Neural cell (in vitro differentiated cells): ENCODE results near the gene RNF8. TPM values are rescaled to one million over a fixed set of nuclear protein-coding genes. Genes with fewer than 3 reads are reported as not detected.

Source experiments
- H2AFZ ChIP-seq: fragments of 200-600, 300-800 bp; sonication (generic), shearing (Covaris generic); 2 replicates; pipeline ENCODE4 v1.6.0; 2014; ENCODE audit warnings: low read depth, mild to moderate bottlenecking, antibody characterized with exemption, low read length, moderate library complexity
- H3F3A ChIP-seq: fragments of 200-600 bp; shearing (Covaris generic); 2 replicates; pipeline ENCODE4 v1.6.1; 2016; ENCODE audit warnings: mild to moderate bottlenecking, moderate library complexity, mixed read lengths, antibody characterized with exemption, low read length; ENCODE audit not compliant: insufficient read depth, poor library complexity, severe bottlenecking
- H3K27ac ChIP-seq: fragments of 200-600, 300-800 bp; sonication (generic), shearing (Covaris generic); 2 replicates; pipeline ENCODE4 v1.5.1; 2014; ENCODE audit warnings: mild to moderate bottlenecking, low read length, moderate library complexity
- H3K27me3 ChIP-seq: fragments of 300-800, 200-600 bp; sonication (generic), shearing (Covaris generic); 2 replicates; pipeline ENCODE4 v1.6.0; 2014; ENCODE audit warnings: mild to moderate bottlenecking, low read depth, low read length, moderate library complexity; ENCODE audit not compliant: insufficient read depth
- H3K36me3 ChIP-seq: fragments of 300-800, 200-600 bp; sonication (generic), shearing (Covaris generic); 2 replicates; pipeline ENCODE4 v1.5.1; 2014; ENCODE audit warnings: mild to moderate bottlenecking, antibody characterized with exemption, low read length, moderate library complexity; ENCODE audit not compliant: insufficient read depth
- H3K4me2 ChIP-seq: fragments of 300-800, 200-600 bp; sonication (generic), shearing (Covaris generic); 2 replicates; pipeline ENCODE4 v1.6.0; 2014; ENCODE audit warnings: mild to moderate bottlenecking, low read length
- H3K4me3 ChIP-seq: fragments of 300-800, 200-600 bp; sonication (generic), shearing (Covaris generic); 2 replicates; pipeline ENCODE4 v1.5.1; 2014; ENCODE audit warnings: mild to moderate bottlenecking, low read length, moderate library complexity
- H3K79me2 ChIP-seq: fragments of 200-600 bp; shearing (Covaris generic); replicated peaks from 2 replicates; pipeline ENCODE4 v1.6.0; 2014; ENCODE audit warnings: mild to moderate bottlenecking, low read length, moderate library complexity; ENCODE audit not compliant: insufficient read depth
- H3K9ac ChIP-seq: fragments of 300-800, 200-600 bp; sonication (generic), shearing (Covaris generic); 2 replicates; pipeline ENCODE4 v1.6.1; 2016; ENCODE audit warnings: mild to moderate bottlenecking, low read length, mixed read lengths
- H3K9me2 ChIP-seq: fragments of 200-600 bp; shearing (Covaris generic); 2 replicates; pipeline ENCODE4 v1.6.1; 2016; ENCODE audit warnings: mild to moderate bottlenecking, low read length, mixed read lengths; ENCODE audit not compliant: insufficient read depth
- H3K9me3 ChIP-seq: fragments of 200-600, 300-800 bp; sonication (generic), shearing (Covaris generic); 2 replicates; pipeline ENCODE4 v1.6.1; 2016; ENCODE audit warnings: mild to moderate bottlenecking, mixed run types, low read length, moderate library complexity, mixed read lengths
- H4K20me1 ChIP-seq: fragments of 200-600 bp; shearing (Covaris generic); 2 replicates; pipeline ENCODE4 v1.6.1; 2016; ENCODE audit warnings: mild to moderate bottlenecking, mixed run types; ENCODE audit not compliant: insufficient read depth
- CTCF ChIP-seq: fragments of 450-650 bp; IDR thresholded peaks from 2 replicates; pipeline ENCODE4 v1.5.1; 2014; ENCODE audit warnings: antibody characterized with exemption, mild to moderate bottlenecking, moderate library complexity; ENCODE audit not compliant: poor library complexity, severe bottlenecking
- EP300 ChIP-seq: fragments of 450-650 bp; conservative IDR thresholded peaks from 2 replicates; pipeline ENCODE4 v1.6.1; 2014; ENCODE audit warnings: antibody characterized with exemption, mild to moderate bottlenecking, moderate library complexity; ENCODE audit not compliant: poor library complexity, severe bottlenecking
- EZH2 ChIP-seq: fragments of 200-600, 300-800 bp; shearing (Covaris generic), sonication (generic); IDR thresholded peaks from 2 replicates; pipeline ENCODE4 v1.6.1; 2014; ENCODE audit warnings: antibody characterized with exemption, low read length, borderline replicate concordance, mild to moderate bottlenecking; ENCODE audit not compliant: insufficient read depth, poor library complexity, severe bottlenecking
- MXI1 ChIP-seq: fragments of 450-650 bp; conservative IDR thresholded peaks from 2 replicates; pipeline ENCODE4 v1.6.1; 2014; ENCODE audit warnings: antibody characterized with exemption, mild to moderate bottlenecking; ENCODE audit not compliant: poor library complexity, severe bottlenecking
- POLR2AphosphoS5 ChIP-seq: IDR thresholded peaks from 2 replicates; pipeline ENCODE4 v1.6.1; 2012
- RAD21 ChIP-seq: fragments of 450-650 bp; conservative IDR thresholded peaks from 2 replicates; pipeline ENCODE4 v1.6.1; 2014; ENCODE audit warnings: antibody characterized with exemption, mild to moderate bottlenecking, moderate library complexity
- REST ChIP-seq: IDR thresholded peaks from 2 replicates; pipeline ENCODE4 v1.6.1; 2012; ENCODE audit warnings: borderline replicate concordance
- SMC3 ChIP-seq: fragments of 450-650 bp; conservative IDR thresholded peaks from 2 replicates; pipeline ENCODE4 v1.6.1; 2014; ENCODE audit warnings: antibody characterized with exemption, mild to moderate bottlenecking, moderate library complexity; ENCODE audit not compliant: poor library complexity
- TAF1 ChIP-seq: IDR thresholded peaks from 2 replicates; pipeline ENCODE4 v1.6.1; 2012; ENCODE audit warnings: low read depth
- polyA plus RNA-seq: library from polyadenylated mRNA; depleted of rRNA; stranded (reverse); fragments of >200 nt; gene quantifications from 2 replicates; pipeline ENCODE4 v1.2.3, GENCODE V29; 2014

Gene RNF8
- polyA plus RNA-seq, 1 donor from 2014 or later, result 54.0 TPM

- Histone ChIP-seq H3K79me2 (no peaks in the 10 kb centered on the region), H3K36me3 (no peaks in the 10 kb centered on the region), H3K9ac (no peak overlapping the region), H3K9me3 (no peaks in the 10 kb centered on the region), H3F3A (no peaks in the 10 kb centered on the region), H3K4me2 (no peak overlapping the region), H3K4me3 (no peak overlapping the region), H3K9me2 (no peaks in the 10 kb centered on the region), H2AFZ (no peak overlapping the region), H4K20me1 (no peaks in the 10 kb centered on the region), H3K27ac (no peak overlapping the region), H3K27me3 (no peaks in the 10 kb centered on the region)
- TF ChIP-seq POLR2AphosphoS5, result no peak
- no peak for TF ChIP-seq REST
- TF ChIP-seq TAF1, result no peak
- no peak for TF ChIP-seq MXI1
- no peak for TF ChIP-seq EP300
- no peak for TF ChIP-seq RAD21
- TF ChIP-seq SMC3, result no peak
- no peak for TF ChIP-seq EZH2
- TF ChIP-seq CTCF, result no peak
Measured at GRCh38 chr6:37406726-37407341, 53.1 kb downstream of the RNF8 start.

GRCh38 chr6:37407948-37408347 is 54.2 kb downstream of the RNF8 start:
- Histone ChIP-seq H3K9ac (no peak overlapping the region), H3F3A (no peaks in the 10 kb centered on the region), H3K27ac (no peak overlapping the region), H3K4me2 (no peak overlapping the region), H3K9me2 (no peaks in the 10 kb centered on the region), H3K36me3 (no peaks in the 10 kb centered on the region), H3K4me3 (no peak overlapping the region), H4K20me1 (no peaks in the 10 kb centered on the region), H3K27me3 (no peaks in the 10 kb centered on the region), H3K9me3 (no peaks in the 10 kb centered on the region), H2AFZ (no peak overlapping the region), H3K79me2 (no peaks in the 10 kb centered on the region)
- TF ChIP-seq RAD21 (no peak), TAF1 (no peak), POLR2AphosphoS5 (no peak), CTCF (no peak), REST (no peak), MXI1 (no peak), EZH2 (no peak)
